GM19043 (cell line): Measurements from ENCODE around the gene TEX38.
"Not testable (repeated sequence)": the region's sequence is repeated elsewhere in the genome, so short reads cannot be mapped to it uniquely, and the experiment has no call there.

Experiments
- ATAC-seq: cut with Tn5 transposase; IDR thresholded peaks from one replicate; pipeline ENCODE4 v1.9.1; 2021; ENCODE audit warnings: low read depth; ENCODE audit not compliant: unreplicated experiment

TEX38 gene

DNA sequence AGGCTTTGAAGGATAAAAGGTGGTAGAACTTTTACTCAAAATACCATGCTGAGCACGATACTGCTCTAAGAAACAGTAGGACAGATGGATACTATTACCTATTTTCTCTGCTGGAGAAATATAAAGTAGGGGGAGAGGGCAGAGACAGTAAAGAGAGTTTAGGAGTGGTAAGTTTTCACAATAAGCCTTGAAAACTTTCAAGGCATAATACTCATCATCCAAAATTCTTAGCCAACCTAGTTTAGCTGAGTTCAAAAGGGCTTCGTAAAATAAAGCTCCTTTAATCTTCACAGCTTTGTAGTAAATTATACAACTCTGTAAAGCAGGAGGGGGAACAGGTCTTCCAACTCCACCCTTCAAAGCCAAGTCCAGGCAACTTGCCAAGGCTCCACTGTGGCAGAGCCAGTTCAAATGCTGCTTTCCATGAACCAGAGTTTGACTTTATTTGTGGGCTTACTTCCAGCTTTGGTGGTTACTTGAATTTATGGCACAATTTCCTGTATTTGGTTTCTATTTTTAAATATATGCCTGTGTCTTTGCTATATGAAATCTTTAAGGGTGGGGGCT, 15.5 kb downstream of the TEX38 start:
- ATAC-seq: no peak

DNA sequence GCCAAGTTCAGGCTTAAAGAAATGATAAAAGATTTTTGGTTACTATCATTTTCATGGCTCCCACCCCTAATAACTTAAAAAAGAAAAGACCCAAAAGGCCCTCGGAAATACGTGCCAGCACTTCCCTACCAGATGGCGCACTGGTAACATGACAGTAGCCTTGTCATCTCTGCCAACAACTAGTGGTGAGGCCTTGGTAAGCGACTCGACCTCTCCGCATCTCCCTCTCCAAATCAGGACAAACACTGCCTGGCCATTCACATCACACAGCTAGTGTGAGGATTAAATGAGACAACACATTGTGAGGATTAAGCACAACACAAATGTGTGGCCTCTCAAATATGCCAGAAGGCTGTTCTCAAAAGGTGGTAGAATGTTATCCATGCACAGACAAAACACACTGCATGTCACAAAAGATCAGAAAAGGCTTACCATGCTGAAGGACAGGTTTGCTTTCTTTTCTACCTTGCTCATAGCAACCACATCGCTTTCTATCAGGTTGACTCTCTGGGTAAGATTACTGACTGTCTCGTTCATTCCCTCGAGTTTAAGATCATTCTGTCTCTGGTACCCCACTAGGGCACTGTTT, 16.4 kb downstream of the TEX38 start:
- ATAC-seq: no peak

DNA sequence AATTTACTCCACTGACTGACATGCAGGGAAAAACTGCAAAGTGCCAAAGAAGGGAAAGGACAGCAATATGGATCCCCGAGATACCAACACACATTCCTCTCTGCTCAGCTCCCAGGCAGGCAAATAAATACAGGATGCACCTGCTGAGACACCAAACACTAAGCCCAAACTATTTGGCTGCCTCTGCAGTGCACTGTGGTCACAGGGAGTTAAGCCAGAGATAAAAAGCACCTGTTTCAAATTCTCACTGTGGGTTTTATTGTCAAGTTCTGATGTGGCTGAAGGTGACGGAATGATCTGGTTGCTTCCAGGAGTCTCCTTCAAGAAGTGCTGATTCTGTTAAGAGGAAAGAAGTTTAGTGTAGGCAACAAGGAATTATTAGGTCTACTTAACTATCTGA, 17.7 kb downstream of the TEX38 start:
- ATAC-seq: no peak

DNA sequence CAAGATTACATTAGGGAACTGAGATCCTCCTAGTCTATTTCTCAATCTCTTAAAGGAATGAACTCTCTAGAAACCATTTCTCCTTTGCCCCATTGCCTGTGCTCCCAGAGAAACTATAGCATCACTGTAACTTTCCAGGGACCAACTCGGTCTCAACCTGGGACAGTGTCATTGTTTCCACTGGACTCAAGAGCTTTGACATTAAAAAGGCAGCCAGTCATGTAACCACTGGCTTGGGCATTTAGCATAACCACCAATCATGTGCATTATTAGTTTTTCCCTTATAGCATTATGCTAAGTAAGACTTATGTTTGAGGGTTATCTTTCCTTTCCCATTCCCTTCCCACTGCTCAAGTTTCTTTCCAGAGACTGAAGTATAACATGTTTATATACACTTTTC, 18.2 kb downstream of the TEX38 start:
- no peak for ATAC-seq

DNA sequence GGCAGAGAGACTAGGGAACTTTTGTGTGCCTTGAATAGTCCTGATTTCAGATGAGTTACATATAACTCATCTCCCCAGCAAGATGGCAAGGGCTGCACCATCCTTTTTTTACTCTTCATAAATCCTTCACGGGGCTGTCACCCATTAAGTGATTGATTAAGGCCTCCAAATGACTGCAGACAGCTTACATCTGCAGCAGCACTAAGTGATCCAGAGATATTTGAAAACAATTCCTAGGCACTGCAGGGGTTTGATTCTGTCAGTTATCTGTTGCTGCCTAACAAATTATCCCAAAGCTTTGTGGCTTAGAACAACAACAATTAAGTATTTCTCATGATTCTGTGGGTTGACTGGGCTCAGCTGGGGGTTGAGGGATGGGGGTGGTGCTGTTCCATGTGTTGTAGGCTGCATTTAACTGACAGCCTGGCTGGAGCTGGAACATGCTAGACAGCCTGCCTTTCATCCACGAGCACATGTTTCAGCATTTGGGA, 19.3 kb downstream of the TEX38 start:
- ATAC-seq: no peak

DNA sequence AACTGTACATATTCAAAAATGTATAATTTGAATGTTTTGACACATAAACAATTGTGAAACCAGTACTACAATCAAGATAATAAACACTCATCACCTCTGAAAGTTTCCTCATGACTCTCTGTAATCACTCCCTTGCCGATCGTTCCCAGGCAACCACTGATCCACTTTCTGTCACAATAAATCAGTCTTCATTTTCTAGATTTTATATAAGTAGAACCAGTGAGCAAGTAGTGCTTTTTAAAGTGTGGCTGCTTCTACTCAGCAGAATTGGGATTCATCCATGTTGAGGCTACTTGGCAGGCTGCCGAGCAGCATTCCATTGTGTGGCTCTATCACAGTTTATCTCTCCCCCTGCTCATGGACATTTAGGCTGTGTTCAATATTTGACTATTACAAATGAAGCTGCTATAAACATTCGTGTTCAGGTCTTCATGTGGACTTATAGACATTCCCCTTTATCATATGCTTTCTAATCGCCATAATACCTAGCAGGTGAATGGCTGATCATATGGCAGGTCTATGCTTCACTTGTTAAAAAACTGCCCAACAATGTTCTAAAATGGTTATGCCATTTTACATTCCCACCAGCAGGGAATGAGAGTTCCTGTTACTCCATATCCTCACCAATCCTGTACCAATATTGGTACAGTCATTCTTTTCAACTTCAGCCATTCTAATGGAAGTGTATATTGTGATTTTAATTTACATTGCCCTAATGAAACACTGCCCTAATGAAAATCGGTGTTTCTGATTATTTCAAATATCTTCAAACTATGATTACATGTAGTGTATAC, 20.5 kb downstream of the TEX38 start:
- ATAC-seq: no peak

DNA sequence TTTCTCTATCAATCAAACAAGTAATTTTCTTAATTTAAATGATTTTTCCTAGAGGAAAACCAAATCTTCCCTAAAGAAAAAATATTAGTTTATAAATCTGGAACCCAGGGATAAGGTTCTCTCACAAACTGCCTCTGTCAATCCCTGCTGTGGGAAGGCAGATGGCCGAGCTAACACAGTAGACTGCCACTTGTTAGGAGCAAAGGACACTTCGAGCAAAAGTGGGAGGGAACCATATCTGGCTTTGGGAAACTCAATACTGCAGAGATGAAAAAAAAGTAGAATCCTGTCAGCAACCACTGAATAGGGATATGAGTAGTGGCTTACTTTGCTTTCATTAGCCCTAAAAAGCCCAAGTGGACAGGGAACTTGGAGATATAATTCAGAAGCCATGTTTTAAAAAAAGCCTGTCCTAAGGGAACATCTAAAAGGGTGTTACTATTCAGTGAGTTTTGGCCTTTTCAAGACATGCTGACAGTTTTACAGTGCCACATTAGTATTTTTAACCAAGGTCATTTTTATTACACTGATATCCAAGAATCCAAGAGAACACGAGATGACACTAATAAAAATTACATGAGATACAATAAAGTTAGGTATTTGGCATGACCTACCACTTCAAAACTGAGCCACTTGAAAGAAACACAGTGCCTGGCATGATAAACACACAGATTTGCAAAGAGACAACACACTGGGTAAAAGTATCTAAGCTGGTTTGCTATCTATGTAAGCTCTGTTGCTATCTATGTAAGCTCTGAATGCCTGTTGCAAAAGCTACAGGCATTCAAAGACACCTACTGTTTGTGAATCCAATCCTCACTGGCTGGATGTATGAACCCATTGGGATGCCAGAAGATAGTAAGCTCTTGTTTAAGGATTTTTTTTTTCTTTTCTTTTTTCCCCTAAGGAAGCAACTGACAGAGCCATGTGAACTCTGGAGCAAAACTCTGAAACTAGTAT, 21.4 kb downstream of the TEX38 start:
- no peak for ATAC-seq

DNA sequence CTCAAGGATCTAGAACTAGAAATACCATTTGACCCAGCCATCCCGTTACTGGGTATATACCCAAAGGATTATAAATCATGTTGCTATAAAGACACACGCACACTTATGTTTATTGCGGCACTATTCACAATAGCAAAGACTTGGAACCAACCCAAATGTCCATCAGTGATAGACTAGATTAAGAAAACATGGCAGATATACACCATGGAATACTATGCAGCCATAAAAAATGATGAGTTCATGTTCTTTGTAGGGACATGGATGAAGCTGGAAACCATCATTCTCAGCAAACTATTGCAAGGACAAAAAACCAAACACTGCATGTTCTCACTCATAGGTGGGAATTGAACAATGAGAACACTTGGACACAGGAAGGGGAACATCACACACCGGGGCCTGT, 23.0 kb downstream of the TEX38 start:
- not testable (repeated sequence) for ATAC-seq

DNA sequence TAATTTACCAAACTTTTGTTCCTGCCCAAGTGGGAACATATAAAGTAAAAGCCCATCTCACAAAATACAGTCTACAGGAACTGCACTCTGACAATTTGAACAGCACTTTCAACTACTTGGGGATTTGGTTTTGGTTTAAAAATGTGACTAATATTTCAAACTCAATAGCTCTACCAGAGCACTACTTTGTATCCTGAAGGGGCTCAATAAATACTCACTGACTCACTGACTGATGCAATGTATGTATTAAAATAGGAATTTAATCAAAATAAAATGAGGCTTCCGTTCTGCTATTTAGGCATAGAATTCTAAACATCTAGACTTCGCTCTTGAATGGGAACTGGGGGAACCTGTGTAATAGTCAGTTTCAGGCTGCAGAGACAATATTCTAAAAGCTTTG, 25.4 kb downstream of the TEX38 start:
- ATAC-seq: no peak

DNA sequence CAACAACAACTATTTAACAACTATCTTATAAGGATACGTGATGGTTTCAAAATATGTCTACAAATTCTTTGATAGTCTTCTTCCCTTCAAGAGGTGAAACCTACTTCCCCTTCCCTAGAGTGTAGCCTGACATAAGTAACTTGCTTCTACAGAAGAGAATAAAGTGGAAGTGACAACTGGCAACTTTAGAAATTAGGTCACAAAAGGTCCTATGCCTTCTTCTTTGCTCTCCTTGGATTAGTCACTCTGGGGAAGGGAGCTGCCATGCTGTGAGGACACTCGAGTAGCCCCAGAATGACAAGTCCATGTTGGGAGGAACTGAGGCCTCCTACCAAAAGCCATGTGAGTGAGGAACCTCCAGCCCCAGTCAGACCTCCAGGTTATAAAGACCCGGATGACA, 28.0 kb downstream of the TEX38 start:
- no peak for ATAC-seq

DNA sequence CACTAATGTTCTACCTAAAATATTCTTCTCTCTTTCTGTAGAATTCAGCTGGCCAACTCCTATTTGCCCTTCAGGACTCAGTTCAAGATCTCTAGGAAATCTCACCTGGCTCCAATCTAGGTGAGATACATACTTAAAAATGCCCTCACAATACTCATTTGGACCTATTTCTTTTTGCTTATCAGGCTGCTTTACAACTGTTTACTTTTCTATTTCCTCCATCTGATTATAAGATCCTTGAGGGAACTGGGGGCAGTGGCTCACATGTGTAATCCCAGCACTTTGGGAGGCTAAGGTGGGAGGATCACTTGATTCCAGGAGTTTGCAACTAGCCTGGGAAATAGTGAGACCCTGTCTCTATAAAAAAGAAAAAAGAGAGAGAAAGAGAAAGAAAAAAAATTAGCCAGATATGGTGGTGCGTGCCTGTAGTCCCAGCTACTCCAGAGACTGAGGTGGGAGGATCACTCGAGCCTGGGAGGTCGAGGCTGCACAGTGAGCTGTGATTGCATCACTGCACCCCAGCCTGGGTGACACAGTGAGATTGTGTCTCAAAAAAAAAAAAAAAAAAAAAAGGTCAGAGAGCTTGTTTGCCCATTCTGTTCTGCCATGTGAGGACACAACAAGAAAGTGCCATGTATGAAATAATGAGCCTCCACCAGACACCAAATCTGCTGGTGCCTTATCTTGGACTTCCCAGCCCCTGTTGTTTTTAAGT, 32.4 kb downstream of the TEX38 start:
- ATAC-seq: no peak

DNA sequence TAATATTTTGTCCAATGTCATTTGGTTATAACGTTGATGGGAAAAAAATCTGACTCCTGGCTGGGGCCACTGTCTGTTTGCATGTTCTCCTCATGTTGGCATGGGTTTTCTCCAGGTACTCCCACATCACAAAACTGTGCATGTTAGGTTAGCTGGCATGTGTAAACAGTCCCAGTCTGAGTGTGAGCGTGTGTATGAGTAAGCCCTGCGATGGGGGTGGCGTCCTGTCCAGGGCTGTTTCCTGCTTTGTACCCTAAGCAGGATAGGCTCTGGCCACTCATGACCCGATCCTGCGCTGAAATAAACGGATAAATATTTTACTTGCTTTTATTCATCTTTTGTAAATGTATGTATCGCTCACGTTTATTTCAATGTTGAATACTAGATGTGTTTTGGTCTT, 33.8 kb downstream of the TEX38 start:
- no peak for ATAC-seq

DNA sequence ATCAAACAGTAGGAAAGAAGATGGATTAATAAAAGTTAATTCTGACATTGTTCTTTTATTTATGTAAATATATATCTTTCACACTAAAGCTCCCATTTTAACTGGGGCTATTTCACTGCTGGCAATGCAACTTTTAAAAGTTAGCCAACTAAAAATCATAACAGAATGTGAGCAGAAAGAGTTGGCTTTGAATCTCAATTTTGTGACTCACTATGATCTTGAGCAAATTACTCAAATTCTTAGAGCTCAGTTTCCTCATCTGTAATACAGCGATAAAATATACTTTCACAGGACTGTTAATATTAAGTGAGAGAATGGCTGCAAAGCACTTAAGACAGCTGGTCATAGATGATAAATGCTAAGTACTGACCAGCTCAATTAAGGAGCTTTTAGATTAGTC, 36.5 kb downstream of the TEX38 start:
- ATAC-seq: no peak

DNA sequence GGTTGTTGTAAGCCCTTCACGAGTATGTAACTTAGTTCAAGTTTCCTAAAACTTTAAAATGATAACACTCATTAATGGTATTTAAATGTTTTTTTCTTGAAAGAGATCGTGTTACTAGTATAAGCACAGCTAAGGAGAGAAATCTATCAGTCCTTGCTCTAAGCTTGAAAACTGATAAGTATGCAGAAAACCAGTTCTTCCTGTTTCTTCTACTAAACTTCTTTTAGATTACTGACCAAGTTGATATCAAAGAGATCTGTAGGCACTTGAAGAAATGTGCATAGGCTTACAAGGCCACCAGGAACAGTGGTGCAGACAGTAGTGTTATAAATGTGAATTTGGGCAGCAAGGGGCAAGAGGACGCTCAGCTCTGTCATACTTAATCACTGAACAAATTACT, 43.3 kb downstream of the TEX38 start:
- ATAC-seq: no peak

DNA sequence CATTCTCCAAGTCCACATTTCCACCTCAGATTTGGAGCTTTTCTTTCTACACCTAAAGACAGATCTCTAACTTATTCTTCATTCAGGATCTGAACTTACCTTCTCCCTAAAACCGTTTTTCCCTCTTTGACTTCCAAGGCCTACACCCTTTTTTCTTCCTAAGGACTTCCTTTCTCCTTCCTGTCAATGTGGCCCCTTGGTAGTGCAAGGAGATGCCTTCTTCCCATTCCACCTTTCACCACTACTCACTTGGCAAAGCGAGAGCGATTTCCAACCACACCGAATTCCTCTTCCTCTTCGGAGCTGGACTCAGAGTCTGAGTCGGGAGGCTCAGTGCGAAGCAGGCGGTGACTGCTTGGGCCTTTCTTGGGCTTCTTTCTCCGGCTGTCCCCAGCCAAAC, 46.0 kb downstream of the TEX38 start:
- no peak for ATAC-seq

DNA sequence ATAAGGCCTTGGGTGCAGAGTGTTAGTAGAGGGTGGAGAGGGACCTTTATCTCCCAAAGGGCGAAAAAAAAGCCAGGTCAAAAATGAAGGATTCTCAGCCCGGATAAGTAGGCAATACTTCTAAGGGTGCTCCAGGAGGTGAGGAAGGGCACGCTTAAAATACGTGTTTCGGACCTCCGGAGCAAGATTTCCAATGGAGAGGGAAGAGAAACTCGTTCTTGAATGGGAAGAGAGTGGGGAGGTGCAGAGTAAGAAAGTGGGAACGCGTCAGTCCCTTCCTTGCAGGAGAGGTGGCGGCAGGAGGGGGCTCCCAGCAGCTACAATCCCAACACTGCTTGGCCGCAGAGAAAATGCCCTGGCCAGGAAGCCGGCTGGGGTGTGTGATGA, 46.7 kb downstream of the TEX38 start:
- ATAC-seq: no peak

DNA sequence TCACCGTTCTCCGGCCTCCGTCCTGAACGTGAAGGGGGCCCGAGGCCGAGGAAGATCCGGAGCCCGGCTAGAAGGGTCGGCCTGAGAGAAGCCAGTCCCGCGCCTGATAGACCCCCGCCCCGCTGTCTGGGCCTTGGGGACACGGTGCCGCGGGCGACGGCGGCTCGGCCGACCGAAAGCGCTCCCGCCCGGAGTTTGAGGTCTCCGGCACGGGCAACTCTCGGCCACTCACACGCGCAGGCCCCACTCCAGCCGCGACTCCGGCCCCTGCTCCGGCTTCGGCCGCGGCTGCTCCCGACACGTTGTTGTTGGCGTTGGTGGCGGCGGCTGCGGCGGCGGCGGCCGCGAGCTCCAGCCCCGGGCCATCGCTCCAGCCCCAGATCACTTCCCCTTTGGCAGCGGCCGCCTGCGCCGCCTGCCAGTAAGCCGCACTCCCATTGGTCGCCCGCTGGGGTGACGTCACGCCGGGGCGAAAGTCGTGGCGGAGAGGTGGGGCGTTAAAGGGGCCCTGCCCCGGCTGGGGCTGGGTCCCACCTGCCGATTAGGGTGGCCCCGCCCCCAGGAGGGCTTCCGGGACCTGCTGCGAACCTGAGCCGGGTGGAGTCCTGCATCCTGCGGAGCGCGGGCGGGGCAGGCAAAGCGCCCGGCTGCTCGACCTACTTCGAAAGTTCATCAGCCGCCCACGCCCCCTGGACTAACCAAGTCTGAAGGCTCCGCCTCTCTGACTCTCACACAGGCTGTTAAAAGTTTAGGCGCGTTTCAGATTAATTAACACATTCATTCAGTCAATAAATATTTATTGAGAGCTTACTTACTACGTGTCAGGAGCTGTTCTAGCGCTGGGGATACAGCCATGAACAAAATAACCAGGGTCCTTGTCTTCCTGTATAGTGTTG, 47.3 kb downstream of the TEX38 start, which contains the start of gene EFCAB14:
Gene EFCAB14 (minus strand): TSS at position 388 of the 896 bp plus-strand sequence. CDS start 1,027 bp downstream, outside the sequence.
- peak; percentile 98 for ATAC-seq

DNA sequence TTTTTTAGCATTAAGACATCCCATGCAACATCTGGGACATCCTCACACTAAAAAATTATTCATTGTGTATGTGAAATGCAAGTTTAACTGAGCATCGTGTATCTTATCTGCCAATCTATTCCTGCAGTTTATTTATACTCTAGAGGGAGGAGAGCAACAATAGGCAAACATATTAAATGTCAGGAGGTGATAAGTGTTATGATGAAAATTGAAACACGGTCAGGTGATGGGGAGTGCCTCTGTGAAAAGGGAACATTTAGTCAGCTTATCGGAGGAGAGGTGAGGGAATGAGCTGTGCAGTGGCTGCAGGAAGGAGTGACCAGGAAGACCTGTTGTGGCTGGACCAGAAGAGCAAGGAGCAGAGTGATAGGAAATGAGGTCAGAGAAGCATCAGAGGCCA, 48.0 kb downstream of the TEX38 start:
- no peak for ATAC-seq

DNA sequence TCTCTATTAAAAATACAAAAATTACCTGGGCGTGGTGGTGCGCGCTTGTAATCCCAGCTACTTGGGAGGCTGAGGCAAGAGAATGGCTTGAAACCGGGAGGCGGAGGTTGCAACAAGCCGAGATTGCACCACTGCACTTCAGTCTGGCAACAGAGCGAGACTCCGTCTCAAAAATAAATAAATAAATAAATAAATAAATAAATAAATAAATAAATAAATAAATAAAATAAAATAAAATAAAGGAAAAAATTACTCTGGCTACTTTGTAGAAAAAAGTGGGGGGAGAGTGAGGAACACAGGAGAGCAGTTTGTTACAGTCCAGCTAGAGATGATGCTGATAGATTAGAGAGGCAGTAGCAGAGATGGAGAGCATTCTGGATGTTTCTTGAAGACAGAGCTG, 48.7 kb downstream of the TEX38 start:
- ATAC-seq: not testable (repeated sequence)
